A549 (cell line): Measurements from ENCODE around the gene TECR. TPM values are rescaled to one million over a fixed set of nuclear protein-coding genes. Genes with fewer than 3 reads are reported as not detected.

ENCODE experiments used
- ATAC-seq, 2 experiments: fragments of 200-7000 bp in 1 of 2; fragments of >200 bp in 1 of 2; cut with Nextera tagmentation in 1 of 2; cut with Tn5 transposase in 1 of 2; 3 replicates each; pipeline versions ENCODE4 v1.8.0 to v1.9.1; 2018 to 2020; ENCODE audit warnings: mild to moderate bottlenecking in 1 of 2, moderate library complexity in 1 of 2
- CTCF ChIA-PET: fragments of 300-600 bp; sonication (Branson Sonifier 250); formaldehyde crosslinking; extraction: SDS; loops from one replicate; lab custom pipeline; 2021; ENCODE audit warnings: antibody characterized with exemption, inconsistent platforms; lab: Yijun Ruan, JAX
- POLR2A ChIA-PET: fragments of 350-600 bp; formaldehyde crosslinking; extraction: SDS; loops from one replicate; lab custom pipeline; 2021; ENCODE audit warnings: antibody characterized with exemption, inconsistent platforms; lab: Yijun Ruan, JAX
- DNase-seq, 2 experiments: peaks; one replicate each; pipeline versions ENCODE4 v3.0.0 to v3.0.0-alpha.2; 2011 to 2016; ENCODE audit warnings: low read depth in 1 of 2, low spot score in 1 of 2
- FAIRE-seq: peaks from 2 replicates; lab custom pipeline; 2011; peaks lifted over from hg19 to GRCh38; lab: Jason Lieb, UNC
- H3K27ac ChIP-seq, 2 experiments: fragments of >200 bp; sonication (Bioruptor Twin); formaldehyde crosslinking; 3 replicates each; pipeline ENCODE4 v1.5.1; 2016 to 2017
- H3K4me1 ChIP-seq: fragments of >200 bp; sonication (Bioruptor Twin); formaldehyde crosslinking; 3 replicates; pipeline ENCODE4 v1.6.1; 2016
- H3K4me2 ChIP-seq: fragments of >200 bp; sonication (Bioruptor Twin); formaldehyde crosslinking; 3 replicates; pipeline ENCODE4 v1.6.1; 2016
- H3K4me3 ChIP-seq: fragments of >200 bp; sonication (Bioruptor Twin); formaldehyde crosslinking; 3 replicates; pipeline ENCODE4 v1.5.1; 2016
- H3K9me3 ChIP-seq: fragments of >200 bp; sonication (Bioruptor Twin); formaldehyde crosslinking; 3 replicates; pipeline ENCODE4 v1.6.1; 2016
- BCL3 ChIP-seq: fragments of >200 bp; sonication (Bioruptor Twin); formaldehyde crosslinking; IDR thresholded peaks from 3 replicates; pipeline ENCODE4 v1.6.1; 2016
- CHD2 ChIP-seq: fragments of 150-350 bp; IDR thresholded peaks from 2 replicates; pipeline ENCODE4 v1.6.1; 2014; ENCODE audit warnings: low read length; ENCODE audit not compliant: partially characterized antibody
- EHMT2 ChIP-seq: fragments of 200-600 bp; sonication (generic); IDR thresholded peaks from 2 replicates; pipeline ENCODE4 v1.6.1; 2016; ENCODE audit warnings: antibody characterized with exemption, low read depth, mild to moderate bottlenecking, moderate library complexity
- EP300 ChIP-seq, 2 experiments: fragments of >200 bp; sonication (Bioruptor Twin); formaldehyde crosslinking; IDR thresholded peaks; 2 replicates in 1 of 2; 3 replicates in 1 of 2; pipeline ENCODE4 v1.6.1; 2016 to 2017
- ESRRA ChIP-seq: fragments of 150-350 bp; IDR thresholded peaks from 2 replicates; pipeline ENCODE4 v1.6.1; 2014; ENCODE audit warnings: mild to moderate bottlenecking, low read length, borderline replicate concordance
- FOSL2 ChIP-seq, 2 experiments: fragments of 450-650 bp in 1 of 2; fragments of >200 bp in 1 of 2; sonication (Bioruptor Twin) in 1 of 2; formaldehyde crosslinking; IDR thresholded peaks; 2 replicates each; pipeline versions ENCODE4 v1.5.0 to v1.6.1; 2016 to 2020; ENCODE audit warnings: mild to moderate bottlenecking in 1 of 2, moderate library complexity in 1 of 2
- HDAC2 ChIP-seq: fragments of 200-600 bp; sonication (generic); IDR thresholded peaks from 2 replicates; pipeline ENCODE4 v1.6.1; 2016
- HEYL ChIP-seq: fragments of 250-450 bp; sonication (Bioruptor Pico); IDR thresholded peaks from 2 replicates; pipeline ENCODE4 v1.8.0; 2021; ENCODE audit warnings: mild to moderate bottlenecking, moderate library complexity
- HOXA7 ChIP-seq: fragments of 250-450 bp; sonication (Bioruptor Pico); IDR thresholded peaks from 2 replicates; pipeline ENCODE4 v1.5.0; 2020; ENCODE audit warnings: mild to moderate bottlenecking, moderate library complexity
- HOXB13 ChIP-seq: fragments of 250-450 bp; sonication (Bioruptor Pico); IDR thresholded peaks from 2 replicates; pipeline ENCODE4 v1.5.0; 2020; ENCODE audit warnings: low read depth, mild to moderate bottlenecking, moderate library complexity
- KDM5A ChIP-seq: fragments of 200-600 bp; sonication (generic); IDR thresholded peaks from 2 replicates; pipeline ENCODE4 v1.6.1; 2016; ENCODE audit warnings: antibody characterized with exemption, mild to moderate bottlenecking
- MAFK ChIP-seq: fragments of 450-650 bp; IDR thresholded peaks from 2 replicates; pipeline ENCODE4 v1.6.1; 2014; ENCODE audit not compliant: partially characterized antibody
- MAX ChIP-seq: IDR thresholded peaks from 2 replicates; pipeline ENCODE4 v1.6.1; 2012
- MYC ChIP-seq: IDR thresholded peaks from 2 replicates; pipeline ENCODE4 v1.6.1; 2012; ENCODE audit warnings: mild to moderate bottlenecking, inconsistent platforms, low read length, improper control_type of control experiment, borderline replicate concordance
- POLR2A ChIP-seq: IDR thresholded peaks from 2 replicates; pipeline ENCODE4 v1.6.1; 2012; ENCODE audit warnings: mild to moderate bottlenecking, low read length
- REST ChIP-seq: fragments of 200-600 bp; sonication (generic); IDR thresholded peaks from 2 replicates; pipeline ENCODE4 v1.6.1; 2016; ENCODE audit warnings: antibody characterized with exemption, mild to moderate bottlenecking, moderate library complexity
- SREBF2 ChIP-seq: fragments of 450-650 bp; IDR thresholded peaks from 2 replicates; pipeline ENCODE4 v1.6.1; 2014; ENCODE audit warnings: mild to moderate bottlenecking, moderate library complexity
- ZFP36 ChIP-seq: fragments of 450-650 bp; IDR thresholded peaks from 2 replicates; pipeline ENCODE4 v1.6.1; 2014; ENCODE audit warnings: borderline replicate concordance; ENCODE audit not compliant: partially characterized antibody
- ZNF302 ChIP-seq: fragments of 250-450 bp; sonication (Bioruptor Pico); IDR thresholded peaks from 2 replicates; pipeline ENCODE4 v1.9.0; 2021; ENCODE audit warnings: inconsistent platforms, mild to moderate bottlenecking, moderate library complexity
- WGBS: methylation state at CpG from one replicate; pipeline ENCODE4 v1.1.6; 2017; ENCODE audit errors: missing lambda C conversion rate; 5-methylcytosine and 5-hydroxymethylcytosine counted together
- polyA plus RNA-seq, 4 experiments: library from polyadenylated mRNA; depleted of rRNA in 3 of 4; stranded (reverse); fragments of >200 nt; fragmentation: RNase III in 1 of 4; extraction: RNeasy Plus Mini Kit Qiagen cat#74134 plus additional on column Dnase treatment in 1 of 4; gene quantifications; 2 replicates in 3 of 4; 3 replicates in 1 of 4; pipeline ENCODE4 v1.2.3, GENCODE V29; 2011 to 2017
- TF ChIP-seq, protein P1 (sequence below): IDR thresholded peaks from 2 replicates; pipeline ENCODE4 v1.6.1; 2012; ENCODE audit warnings: low read depth, borderline replicate concordance
- TF ChIP-seq, protein P2 (sequence below): IDR thresholded peaks from 2 replicates; pipeline ENCODE4 v1.6.1; 2012
- TF ChIP-seq, protein P3 (sequence below): fragments of 250-450 bp; sonication (Bioruptor Pico); IDR thresholded peaks from 2 replicates; pipeline ENCODE4 v1.5.0; 2021; ENCODE audit warnings: mild to moderate bottlenecking, moderate library complexity, borderline replicate concordance
- TF ChIP-seq, protein P4 (sequence below): fragments of 250-450 bp; sonication (Bioruptor Pico); IDR thresholded peaks from 2 replicates; pipeline ENCODE4 v1.5.0; 2020; ENCODE audit warnings: low read depth, mild to moderate bottlenecking, moderate library complexity
- TF ChIP-seq, protein P5 (sequence below): fragments of 450-650 bp; IDR thresholded peaks from 2 replicates; pipeline ENCODE4 v1.6.1; 2014; ENCODE audit warnings: antibody characterized with exemption

TECR gene
- polyA plus RNA-seq, 2 of the 4 experiments (the other 2 are of a cell fraction) = 87.7 to 139 TPM

- ChIA-PET CTCF (interaction anchor here (0.9 to 3.5 kb wide), 3 partner anchors 9 to 41 kb away, joined by 3 to 17 read pairs (median 3); no protein-coding TSS in a partner anchor), POLR2A (interaction anchor here (3.2 kb wide), 1 partner anchor 9 kb away, joined by 112 read pairs; no protein-coding TSS in a partner anchor)
- TF ChIP-seq KDM5A (no peak), EHMT2 (no peak), HDAC2 (no peak), HOXB13 (CRISPR knock-in tag) (no peak), SREBF2 (no peak), ZFP36 (no peak), HOXA7 (CRISPR knock-in tag) (no peak), BCL3 (no peak), MYC (no peak), FOSL2 (IDR thresholded peaks at IDR 0.05) (no peak), FOSL2 (CRISPR knock-in tag; IDR thresholded peaks at IDR 0.05) (no peak), CHD2 (no peak), MAX (no peak), ZNF302 (CRISPR knock-in tag) (no peak), HEYL (CRISPR knock-in tag) (no peak)
- TF ChIP-seq, protein P1, sequence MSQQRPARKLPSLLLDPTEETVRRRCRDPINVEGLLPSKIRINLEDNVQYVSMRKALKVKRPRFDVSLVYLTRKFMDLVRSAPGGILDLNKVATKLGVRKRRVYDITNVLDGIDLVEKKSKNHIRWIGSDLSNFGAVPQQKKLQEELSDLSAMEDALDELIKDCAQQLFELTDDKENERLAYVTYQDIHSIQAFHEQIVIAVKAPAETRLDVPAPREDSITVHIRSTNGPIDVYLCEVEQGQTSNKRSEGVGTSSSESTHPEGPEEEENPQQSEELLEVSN = no peak
- TF ChIP-seq, protein P2, sequence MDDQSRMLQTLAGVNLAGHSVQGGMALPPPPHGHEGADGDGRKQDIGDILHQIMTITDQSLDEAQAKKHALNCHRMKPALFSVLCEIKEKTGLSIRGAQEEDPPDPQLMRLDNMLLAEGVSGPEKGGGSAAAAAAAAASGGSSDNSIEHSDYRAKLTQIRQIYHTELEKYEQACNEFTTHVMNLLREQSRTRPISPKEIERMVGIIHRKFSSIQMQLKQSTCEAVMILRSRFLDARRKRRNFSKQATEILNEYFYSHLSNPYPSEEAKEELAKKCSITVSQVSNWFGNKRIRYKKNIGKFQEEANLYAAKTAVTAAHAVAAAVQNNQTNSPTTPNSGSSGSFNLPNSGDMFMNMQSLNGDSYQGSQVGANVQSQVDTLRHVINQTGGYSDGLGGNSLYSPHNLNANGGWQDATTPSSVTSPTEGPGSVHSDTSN = no peak
- DNase-seq (no peak), ATAC-seq (no peak), FAIRE-seq (no peak)
- 51% methylated on average over 14 of the region's 15 CpGs for WGBS
- Histone ChIP-seq H3K4me2 (peak overlapping the region; percentile 93), H3K4me1 (peaks cover 64% of the 10 kb centered on the region), H3K9me3 (no peaks in the 10 kb centered on the region), H3K4me3 (peak overlapping the region; percentile 100), H3K27ac (peak overlapping the region; percentile 99 to 100)
These were observed 13.3 kb upstream of the TECR start for GRCh38 chr19:14516048-14516534.

DNA sequence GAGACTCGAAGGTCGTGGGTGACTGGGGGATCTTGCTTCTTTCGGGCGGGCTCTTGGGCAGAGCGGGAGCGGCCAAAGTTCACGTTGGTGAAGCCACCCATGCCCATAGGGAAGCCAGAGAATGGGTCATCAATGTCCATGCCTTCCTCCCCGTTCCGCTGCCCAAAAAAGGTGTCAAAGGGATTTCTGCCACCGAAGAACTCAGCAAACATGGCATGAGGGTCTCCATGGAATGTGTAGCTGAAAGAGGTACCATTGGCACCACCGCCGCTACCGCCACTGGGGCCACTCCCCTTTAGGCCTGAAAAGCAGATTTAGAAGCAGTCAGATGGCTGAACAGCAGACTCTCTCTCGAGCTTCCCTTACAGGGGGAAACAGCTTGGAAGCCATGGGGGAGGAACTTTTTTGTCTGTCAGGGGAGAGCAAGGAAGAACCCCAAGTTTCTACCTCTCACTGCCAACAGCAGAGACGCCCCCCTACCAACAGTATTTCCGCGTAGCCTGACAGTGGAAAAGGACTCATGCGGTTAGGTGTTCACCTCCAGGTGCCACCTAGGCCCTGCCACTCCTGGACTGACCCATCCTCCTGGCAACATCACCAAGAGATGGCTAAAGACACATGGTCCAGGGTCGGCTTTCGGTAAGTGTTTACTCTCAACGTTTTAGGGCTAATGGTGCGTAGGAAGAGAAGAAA lies 12.5 kb upstream of the TECR start:
- POLR2A ChIA-PET = interaction anchor here (1.8 to 3.2 kb wide), 4 partner anchors 10 to 20 kb away, joined by 10 to 112 read pairs (median 21); partner anchors contain the start of gene GIPC1
- 5% methylated on average over 21 of the region's 22 CpGs for WGBS
- Histone ChIP-seq H3K4me1 (peaks cover 66% of the 10 kb centered on the region), H3K9me3 (no peaks in the 10 kb centered on the region), H3K27ac (peak overlapping the region; percentile 99 to 100), H3K4me3 (peak overlapping the region; percentile 100), H3K4me2 (peak overlapping the region; percentile 93)
- FAIRE-seq (no peak), ATAC-seq (no peak), DNase-seq (no peak)
- CTCF ChIA-PET = interaction anchor here (0.7 to 3.5 kb wide), 2 partner anchors 11 to 25 kb away, joined by 3 to 17 read pairs; no protein-coding TSS in a partner anchor
- TF ChIP-seq MAFK (no peak), ESRRA (no peak), POLR2A (no peak), MYC (no peak), REST (no peak), HDAC2 (no peak), EP300 (IDR thresholded peaks at IDR 0.05) (no peak)
- TF ChIP-seq, protein P3, sequence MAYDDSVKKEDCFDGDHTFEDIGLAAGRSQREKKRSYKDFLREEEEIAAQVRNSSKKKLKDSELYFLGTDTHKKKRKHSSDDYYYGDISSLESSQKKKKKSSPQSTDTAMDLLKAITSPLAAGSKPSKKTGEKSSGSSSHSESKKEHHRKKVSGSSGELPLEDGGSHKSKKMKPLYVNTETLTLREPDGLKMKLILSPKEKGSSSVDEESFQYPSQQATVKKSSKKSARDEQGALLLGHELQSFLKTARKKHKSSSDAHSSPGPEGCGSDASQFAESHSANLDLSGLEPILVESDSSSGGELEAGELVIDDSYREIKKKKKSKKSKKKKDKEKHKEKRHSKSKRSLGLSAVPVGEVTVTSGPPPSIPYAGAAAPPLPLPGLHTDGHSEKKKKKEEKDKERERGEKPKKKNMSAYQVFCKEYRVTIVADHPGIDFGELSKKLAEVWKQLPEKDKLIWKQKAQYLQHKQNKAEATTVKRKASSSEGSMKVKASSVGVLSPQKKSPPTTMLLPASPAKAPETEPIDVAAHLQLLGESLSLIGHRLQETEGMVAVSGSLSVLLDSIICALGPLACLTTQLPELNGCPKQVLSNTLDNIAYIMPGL (CRISPR knock-in tag) = no peak
- TF ChIP-seq, protein P4, sequence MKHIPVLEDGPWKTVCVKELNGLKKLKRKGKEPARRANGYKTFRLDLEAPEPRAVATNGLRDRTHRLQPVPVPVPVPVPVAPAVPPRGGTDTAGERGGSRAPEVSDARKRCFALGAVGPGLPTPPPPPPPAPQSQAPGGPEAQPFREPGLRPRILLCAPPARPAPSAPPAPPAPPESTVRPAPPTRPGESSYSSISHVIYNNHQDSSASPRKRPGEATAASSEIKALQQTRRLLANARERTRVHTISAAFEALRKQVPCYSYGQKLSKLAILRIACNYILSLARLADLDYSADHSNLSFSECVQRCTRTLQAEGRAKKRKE = no peak
- TF ChIP-seq, protein P5, sequence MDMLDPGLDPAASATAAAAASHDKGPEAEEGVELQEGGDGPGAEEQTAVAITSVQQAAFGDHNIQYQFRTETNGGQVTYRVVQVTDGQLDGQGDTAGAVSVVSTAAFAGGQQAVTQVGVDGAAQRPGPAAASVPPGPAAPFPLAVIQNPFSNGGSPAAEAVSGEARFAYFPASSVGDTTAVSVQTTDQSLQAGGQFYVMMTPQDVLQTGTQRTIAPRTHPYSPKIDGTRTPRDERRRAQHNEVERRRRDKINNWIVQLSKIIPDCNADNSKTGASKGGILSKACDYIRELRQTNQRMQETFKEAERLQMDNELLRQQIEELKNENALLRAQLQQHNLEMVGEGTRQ = no peak
